Testis (tissue), 2 donors: Measurements from ENCODE around the gene MEGF6.

Experiments
- POLR2A ChIP-seq: fragments of 450-650 bp; IDR thresholded peaks from one replicate; pipeline ENCODE4 v1.6.1; 2017; ENCODE audit warnings: antibody characterized with exemption, mild to moderate bottlenecking, moderate library complexity
- TF ChIP-seq, protein P1 (sequence below), 3 experiments: fragments of 450-650 bp in 2 of 3; fragments of 200-600 bp in 1 of 3; sonication (generic) in 1 of 3; IDR thresholded peaks; one replicate each; pipeline ENCODE4 v1.5.1; 2016 to 2019; ENCODE audit warnings: antibody characterized with exemption in 3 of 3, mild to moderate bottlenecking in 2 of 3, moderate library complexity in 1 of 3

DNA sequence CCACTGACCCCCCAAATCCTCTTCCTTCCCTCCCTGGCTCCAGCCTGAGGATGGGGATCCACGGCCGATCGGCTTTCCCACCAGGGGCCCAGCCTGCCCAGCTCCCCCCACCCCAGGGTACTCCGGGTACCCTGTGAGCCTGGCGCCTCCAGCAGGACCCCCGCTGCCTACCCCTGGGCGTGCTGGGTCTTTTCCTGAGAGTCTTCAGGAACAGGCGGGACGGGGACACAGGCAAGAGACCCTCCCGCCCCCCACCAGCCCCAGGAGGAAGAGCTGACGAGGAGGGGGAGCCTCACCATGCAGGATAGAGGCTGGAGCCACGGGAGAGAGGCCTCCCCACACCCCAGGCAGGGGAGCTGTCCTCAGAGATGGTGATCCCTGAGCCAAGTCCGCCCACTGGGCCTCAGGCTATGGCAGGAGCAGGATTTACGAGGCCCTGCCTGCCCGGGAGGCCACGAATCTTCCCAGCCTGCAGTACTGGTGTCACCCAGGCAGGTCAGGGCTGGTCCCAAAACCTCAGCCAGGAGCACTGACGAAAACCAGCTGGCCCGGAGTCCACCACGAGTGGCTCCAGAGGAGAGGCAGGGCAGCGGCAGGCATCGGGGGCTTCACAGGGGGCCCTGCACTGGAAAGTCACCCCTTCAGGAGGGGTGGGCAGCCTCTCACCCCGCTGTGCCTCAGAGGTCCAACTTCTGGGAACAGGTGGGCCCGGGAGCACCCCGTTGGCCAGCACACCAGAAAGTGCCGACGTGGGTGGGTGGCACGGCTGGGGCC lies 58.0 kb downstream of the MEGF6 start:
- no peak for TF ChIP-seq POLR2A
- TF ChIP-seq, protein P1, sequence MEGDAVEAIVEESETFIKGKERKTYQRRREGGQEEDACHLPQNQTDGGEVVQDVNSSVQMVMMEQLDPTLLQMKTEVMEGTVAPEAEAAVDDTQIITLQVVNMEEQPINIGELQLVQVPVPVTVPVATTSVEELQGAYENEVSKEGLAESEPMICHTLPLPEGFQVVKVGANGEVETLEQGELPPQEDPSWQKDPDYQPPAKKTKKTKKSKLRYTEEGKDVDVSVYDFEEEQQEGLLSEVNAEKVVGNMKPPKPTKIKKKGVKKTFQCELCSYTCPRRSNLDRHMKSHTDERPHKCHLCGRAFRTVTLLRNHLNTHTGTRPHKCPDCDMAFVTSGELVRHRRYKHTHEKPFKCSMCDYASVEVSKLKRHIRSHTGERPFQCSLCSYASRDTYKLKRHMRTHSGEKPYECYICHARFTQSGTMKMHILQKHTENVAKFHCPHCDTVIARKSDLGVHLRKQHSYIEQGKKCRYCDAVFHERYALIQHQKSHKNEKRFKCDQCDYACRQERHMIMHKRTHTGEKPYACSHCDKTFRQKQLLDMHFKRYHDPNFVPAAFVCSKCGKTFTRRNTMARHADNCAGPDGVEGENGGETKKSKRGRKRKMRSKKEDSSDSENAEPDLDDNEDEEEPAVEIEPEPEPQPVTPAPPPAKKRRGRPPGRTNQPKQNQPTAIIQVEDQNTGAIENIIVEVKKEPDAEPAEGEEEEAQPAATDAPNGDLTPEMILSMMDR (IDR thresholded peaks at IDR 0.05): no peak
